AG08396 (cell line): ENCODE results near the gene MAP3K14.

Experiments
- DNase-seq: peaks from one replicate; pipeline ENCODE4 v3.0.0; 2012; ENCODE audit warnings: low spot score, mixed read lengths

MAP3K14 gene

DNA sequence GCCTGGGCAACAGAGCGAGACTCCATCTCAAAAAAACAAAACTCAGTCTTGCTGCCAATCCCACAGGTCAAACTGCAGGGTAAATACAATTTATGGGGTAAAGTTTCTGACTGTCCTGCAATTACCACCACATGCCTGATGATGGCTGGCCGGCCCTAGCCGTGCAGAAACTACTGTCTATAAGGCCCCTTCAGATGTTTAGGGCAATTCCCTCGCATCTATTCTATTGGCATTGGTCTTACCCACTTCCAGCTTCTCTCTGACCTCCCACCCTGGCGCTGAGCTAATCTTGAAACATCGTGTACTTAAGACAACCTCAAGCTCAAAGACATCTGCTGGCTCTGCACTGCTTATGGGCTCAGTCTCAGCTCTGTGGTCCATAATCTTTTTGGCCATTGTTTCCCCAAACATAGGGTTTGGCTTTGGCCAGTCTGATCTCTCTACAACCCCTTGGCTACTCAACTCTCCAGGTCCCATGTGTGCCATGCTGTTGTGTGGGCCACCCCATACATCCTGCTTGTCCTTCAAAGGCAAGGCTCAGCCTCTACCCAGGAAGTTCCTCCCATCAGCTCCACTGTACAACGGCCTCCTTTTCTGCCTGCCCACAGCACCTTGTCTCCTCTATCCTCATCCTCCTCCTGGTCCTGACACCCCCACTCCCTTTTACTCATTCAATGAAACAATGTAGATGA is 16.6 kb downstream of the MAP3K14 start:
- no peak for DNase-seq

GRCh38 chr17:45299361-45299760 is 17.5 kb downstream of the MAP3K14 start:
- DNase-seq = no peak

DNA sequence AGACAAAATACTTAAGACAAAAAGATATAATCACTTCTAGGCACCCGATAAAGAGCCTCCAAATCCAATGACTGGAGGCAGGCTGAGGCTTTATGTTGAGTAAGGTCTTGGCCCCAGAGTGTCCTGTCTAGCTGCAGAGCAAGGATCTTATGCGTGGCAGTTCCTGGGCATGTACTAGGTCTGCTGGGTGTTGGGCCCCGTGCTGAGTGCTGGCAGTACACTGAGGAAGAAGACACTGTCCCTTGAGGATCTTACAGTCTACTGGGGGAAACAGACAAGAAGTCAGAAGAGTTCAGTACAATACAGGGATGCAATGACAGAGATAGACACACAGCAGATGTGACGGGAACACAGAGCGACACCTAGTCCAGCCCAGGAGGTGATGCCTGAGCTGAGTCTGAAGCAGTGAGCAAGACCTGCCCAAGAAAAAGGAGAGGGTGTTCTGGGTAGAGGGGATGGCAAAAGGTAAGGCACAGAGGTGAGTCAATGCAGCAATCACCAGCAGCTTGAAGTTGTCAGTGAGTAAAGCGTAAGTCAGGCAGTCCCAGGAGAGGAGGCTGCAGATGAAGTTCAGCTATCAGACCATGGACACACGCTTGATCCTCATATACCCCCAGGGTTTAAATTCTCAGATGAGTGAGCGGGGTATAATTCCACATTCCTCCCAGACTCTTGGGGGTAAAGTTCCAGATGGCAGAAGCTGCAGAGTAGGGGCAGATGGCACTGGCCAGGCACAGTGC is 18.1 kb downstream of the MAP3K14 start:
- no peak for DNase-seq

DNA sequence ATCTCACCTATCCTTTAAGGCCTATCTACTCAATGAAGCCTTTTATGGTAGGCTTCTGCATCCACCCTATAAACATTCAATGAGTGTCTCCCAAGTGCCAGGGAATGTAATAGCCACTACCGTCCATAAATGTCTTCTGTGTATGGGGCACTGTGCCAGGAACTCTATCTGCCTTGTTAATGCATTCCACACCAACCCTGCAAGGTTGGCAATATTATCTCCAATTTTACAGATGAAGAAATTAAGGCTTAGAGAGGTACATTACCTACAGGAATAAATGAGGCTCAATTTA is 20.0 kb downstream of the MAP3K14 start:
- no peak for DNase-seq

- DNase-seq = no peak
Observed at GRCh38 chr17:45296003-45296832, 20.6 kb downstream of the MAP3K14 start.

DNA sequence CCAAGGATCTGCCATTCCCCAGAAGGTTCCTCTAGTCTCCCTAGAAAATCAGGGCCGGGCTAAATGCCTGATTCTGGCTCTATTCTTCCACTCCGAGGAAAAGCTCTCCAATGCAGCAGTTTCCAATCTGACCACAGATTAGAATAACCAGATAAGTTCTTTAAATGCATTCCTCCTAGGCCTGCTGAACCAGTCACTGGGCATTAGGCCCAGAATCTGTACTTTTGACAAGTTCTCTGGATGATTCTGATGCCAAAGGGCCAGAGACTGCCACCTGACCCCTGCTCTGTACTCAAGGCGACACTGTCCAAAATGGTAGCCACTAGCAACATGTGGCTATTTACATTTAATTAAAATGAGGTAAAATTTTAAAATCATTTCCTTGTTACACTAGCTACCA is 22.3 kb downstream of the MAP3K14 start:
- peak; percentile 74 for DNase-seq

GRCh38 chr17:45293413-45294211 is 23.2 kb downstream of the MAP3K14 start:
- DNase-seq = peak; percentile 83

GRCh38 chr17:45292696-45293412 is 24.0 kb downstream of the MAP3K14 start:
- no peak for DNase-seq

GRCh38 chr17:45291171-45291805 is 25.5 kb downstream of the MAP3K14 start:
- DNase-seq = no peak

- no peak for DNase-seq
Observed at GRCh38 chr17:45290269-45290765, 26.5 kb downstream of the MAP3K14 start.

GRCh38 chr17:45289301-45290268 is 27.2 kb downstream of the MAP3K14 start:
- DNase-seq = no peak

DNA sequence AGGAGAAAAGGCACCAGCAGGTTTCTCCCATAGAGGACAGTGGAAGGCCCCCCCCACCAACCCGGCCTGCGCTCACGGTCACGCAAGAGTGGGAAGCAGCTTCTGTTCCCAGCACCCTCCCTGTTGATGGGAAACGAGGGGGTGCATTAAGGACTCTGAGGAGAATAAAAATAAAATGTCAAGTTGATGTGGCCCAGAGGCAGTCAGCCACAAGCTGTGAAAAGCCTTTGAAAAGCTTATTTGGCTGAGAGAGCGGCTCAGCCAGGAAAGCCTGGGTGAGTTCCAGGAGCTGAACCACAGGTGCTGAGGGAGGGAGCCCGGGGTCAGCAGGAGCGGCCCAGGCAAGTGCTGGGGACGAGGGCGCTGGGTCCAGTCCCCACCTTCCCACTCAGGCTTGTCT is 28.0 kb downstream of the MAP3K14 start:
- DNase-seq = no peak

- no peak for DNase-seq
Observed at GRCh38 chr17:45287526-45288500, 29.0 kb downstream of the MAP3K14 start.

DNA sequence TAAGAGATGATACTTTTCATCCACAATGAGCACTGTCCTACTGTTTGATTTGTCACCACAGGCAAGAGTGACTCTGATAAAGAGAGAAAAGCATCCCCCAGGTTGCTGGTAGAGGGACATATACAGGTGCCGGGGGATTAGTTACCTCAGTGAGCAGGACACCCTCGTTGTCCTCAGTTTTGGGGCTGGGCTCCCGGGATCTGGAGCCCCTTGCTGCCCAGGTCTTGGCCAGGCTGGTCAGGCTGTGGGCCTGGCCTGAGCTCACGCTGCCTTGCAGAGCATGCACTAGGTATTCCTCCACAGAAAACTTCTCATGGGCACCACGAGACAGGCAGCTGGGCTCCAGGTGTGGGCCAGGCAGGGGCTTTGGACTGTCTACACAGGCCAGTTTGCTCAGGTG is 30.5 kb downstream of the MAP3K14 start:
- DNase-seq = no peak

- DNase-seq = no peak
Observed at GRCh38 chr17:45284176-45285140, 32.4 kb downstream of the MAP3K14 start.

GRCh38 chr17:45283711-45284110 is 33.1 kb downstream of the MAP3K14 start:
- DNase-seq = no peak
